ENCODE data around the gene TTC7B. TPM values are rescaled to one million over a fixed set of nuclear protein-coding genes. Genes with fewer than 3 reads are reported as not detected.

The TTC7B gene
- total and polyA plus RNA-seq, 2 donors (not counting 3 experiments of a cell fraction or from before 2014, with no cell fraction given) = 46.8 to 76.5 TPM

GRCh38 chr14:90522571-90523191 lies 293.5 kb downstream of the TTC7B start:
- Histone ChIP-seq H3K4me3 (replicated peaks in 1 of 3; ENCODE audit: insufficient read depth in 1 of 3, low read depth in 1 of 3, low read length in 3 of 3) (no peak overlapping the region), H3K36me3 (ENCODE audit: control insufficient read depth in 2 of 2, extremely low read depth in 1 of 2, insufficient read depth in 2 of 2, low read length in 2 of 2) (no peaks in the 10 kb centered on the region), H3K27me3 (ENCODE audit: control insufficient read depth in 2 of 2, insufficient read depth in 2 of 2, low read length in 2 of 2) (no peaks in the 10 kb centered on the region), H3K9me3 (replicated peaks; ENCODE audit: control insufficient read depth, insufficient read depth, low read length) (no peaks in the 10 kb centered on the region), H3K27ac (ENCODE audit: insufficient read depth, low read depth, low read length) (no peak overlapping the region), H2AFZ (ENCODE audit: low read depth, low read length) (no peak overlapping the region), H4K20me1 (replicated peaks; ENCODE audit: control insufficient read depth, extremely low read depth, insufficient read depth, low read length) (no peaks in the 10 kb centered on the region), H3K79me2 (ENCODE audit: control insufficient read depth, insufficient read depth, low read length) (no peaks in the 10 kb centered on the region), H3K9me1 (replicated peaks; ENCODE audit: control insufficient read depth, extremely low read depth, insufficient read depth, low read length) (no peaks in the 10 kb centered on the region), H3K9ac (replicated peaks; ENCODE audit: extremely low read depth, insufficient read depth, low read length) (no peak overlapping the region), H3K4me2 (ENCODE audit: insufficient read depth, low read length) (no peak overlapping the region), H3K4me1 (ENCODE audit: control insufficient read depth, extremely low read depth, insufficient read depth, low read length) (no peaks in the 10 kb centered on the region)
- intact Hi-C loops (cut with micrococcal nuclease) (no loop called here), dilution Hi-C loops (cut with MboI; ENCODE audit: extremely low pct_ligation_motif_present, low sequenced_read_pairs) (no loop called here)
- ChIA-PET POLR2A (interaction anchor here (0.7 to 0.9 kb wide), 2 partner anchors 29 to 125 kb away, joined by 3 to 5 read pairs; no protein-coding TSS in a partner anchor), CTCF (interaction anchor here (0.7 to 1.0 kb wide), 2 partner anchors 123 to 124 kb away, joined by 3 to 4 read pairs; no protein-coding TSS in a partner anchor)
- DNase-seq (ENCODE audit: low read depth, low spot score) (no peak), FAIRE-seq (no peak)
- TF ChIP-seq EZH2 (IDR thresholded peaks at IDR 0.05; ENCODE audit: borderline replicate concordance, low read depth, low read length, severe bottlenecking) (no peak), FOS (IDR thresholded peaks at IDR 0.05; ENCODE audit: borderline replicate concordance, insufficient read depth, low read length) (no peak), POLR2AphosphoS5 (IDR thresholded peaks at IDR 0.05; ENCODE audit: insufficient read depth, low read depth, low read length) (no peak), MYC (IDR thresholded peaks at IDR 0.05; ENCODE audit: low read depth, low read length) (no peak), POLR2A (IDR thresholded peaks at IDR 0.05; ENCODE audit: low read depth, low read length) (no peak), JUN (IDR thresholded peaks at IDR 0.05; ENCODE audit: borderline replicate concordance, insufficient read depth, insufficient read length, low read depth) (no peak), GATA2 (IDR thresholded peaks at IDR 0.05; ENCODE audit: insufficient read depth, insufficient read length, low read depth, low read length) (no peak)
- TF ChIP-seq, protein P1, sequence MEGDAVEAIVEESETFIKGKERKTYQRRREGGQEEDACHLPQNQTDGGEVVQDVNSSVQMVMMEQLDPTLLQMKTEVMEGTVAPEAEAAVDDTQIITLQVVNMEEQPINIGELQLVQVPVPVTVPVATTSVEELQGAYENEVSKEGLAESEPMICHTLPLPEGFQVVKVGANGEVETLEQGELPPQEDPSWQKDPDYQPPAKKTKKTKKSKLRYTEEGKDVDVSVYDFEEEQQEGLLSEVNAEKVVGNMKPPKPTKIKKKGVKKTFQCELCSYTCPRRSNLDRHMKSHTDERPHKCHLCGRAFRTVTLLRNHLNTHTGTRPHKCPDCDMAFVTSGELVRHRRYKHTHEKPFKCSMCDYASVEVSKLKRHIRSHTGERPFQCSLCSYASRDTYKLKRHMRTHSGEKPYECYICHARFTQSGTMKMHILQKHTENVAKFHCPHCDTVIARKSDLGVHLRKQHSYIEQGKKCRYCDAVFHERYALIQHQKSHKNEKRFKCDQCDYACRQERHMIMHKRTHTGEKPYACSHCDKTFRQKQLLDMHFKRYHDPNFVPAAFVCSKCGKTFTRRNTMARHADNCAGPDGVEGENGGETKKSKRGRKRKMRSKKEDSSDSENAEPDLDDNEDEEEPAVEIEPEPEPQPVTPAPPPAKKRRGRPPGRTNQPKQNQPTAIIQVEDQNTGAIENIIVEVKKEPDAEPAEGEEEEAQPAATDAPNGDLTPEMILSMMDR (IDR thresholded peaks at IDR 0.05; ENCODE audit: extremely low read depth in 1 of 2, insufficient read depth in 1 of 2, low read depth in 1 of 2, low read length in 2 of 2) = no peak
- TF ChIP-seq, protein P2, sequence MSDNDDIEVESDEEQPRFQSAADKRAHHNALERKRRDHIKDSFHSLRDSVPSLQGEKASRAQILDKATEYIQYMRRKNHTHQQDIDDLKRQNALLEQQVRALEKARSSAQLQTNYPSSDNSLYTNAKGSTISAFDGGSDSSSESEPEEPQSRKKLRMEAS (IDR thresholded peaks at IDR 0.05; ENCODE audit: insufficient read depth, insufficient read length) = no peak
- no TSS peak for BruUV-seq (replicated peaks)

Data from endothelial cell of umbilical vein (primary cell).